Neural progenitor cell (in vitro differentiated cells): Measurements from ENCODE around the gene CCDC88B. TPM values are rescaled to one million over a fixed set of nuclear protein-coding genes. Genes with fewer than 3 reads are reported as not detected.

Source experiments
- DNase-seq: peaks from one replicate; pipeline ENCODE4 v3.0.0-alpha.2; 2016; ENCODE audit warnings: low spot score
- H2AFZ ChIP-seq: fragments of 200-600 bp; sonication (generic); replicated peaks from 2 replicates; pipeline ENCODE4 v1.6.1; 2016; ENCODE audit warnings: antibody characterized with exemption
- H3F3A ChIP-seq: fragments of 200-600 bp; sonication (generic); 2 replicates; pipeline ENCODE4 v1.6.1; 2016; ENCODE audit warnings: antibody characterized with exemption, low read depth
- H3K27ac ChIP-seq: fragments of 200-600 bp; sonication (generic); 2 replicates; pipeline ENCODE4 v1.5.1; 2016; ENCODE audit warnings: mild to moderate bottlenecking
- H3K27me3 ChIP-seq: fragments of 200-600 bp; sonication (generic); 2 replicates; pipeline ENCODE4 v1.6.1; 2016; ENCODE audit warnings: mild to moderate bottlenecking, moderate library complexity
- H3K36me3 ChIP-seq: fragments of 200-600 bp; sonication (generic); 2 replicates; pipeline ENCODE4 v1.5.1; 2016
- H3K4me1 ChIP-seq: fragments of 200-600 bp; sonication (generic); 2 replicates; pipeline ENCODE4 v1.6.1; 2016; ENCODE audit warnings: mixed run types
- H3K4me2 ChIP-seq: fragments of 200-600 bp; sonication (generic); 2 replicates; pipeline ENCODE4 v1.6.1; 2016
- H3K4me3 ChIP-seq: fragments of 200-600 bp; sonication (generic); 2 replicates; pipeline ENCODE4 v1.5.1; 2016
- H3K79me2 ChIP-seq: fragments of 200-600 bp; sonication (generic); 2 replicates; pipeline ENCODE4 v1.6.1; 2016; ENCODE audit warnings: low read depth
- H3K9ac ChIP-seq: fragments of 200-600 bp; sonication (generic); 2 replicates; pipeline ENCODE4 v1.6.1; 2016
- H3K9me3 ChIP-seq: fragments of 200-600 bp; sonication (generic); 2 replicates; pipeline ENCODE4 v1.5.1; 2016; ENCODE audit warnings: low read depth
- H4K20me1 ChIP-seq: fragments of 200-600 bp; sonication (generic); 2 replicates; pipeline ENCODE4 v1.6.1; 2016; ENCODE audit warnings: low read depth
- H3K27ac Mint-ChIP-seq: 3 replicates; pipeline ENCODE4 v1.8.0; 2021; ENCODE audit warnings: mixed read lengths
- H3K27me3 Mint-ChIP-seq: 2 replicates; pipeline ENCODE4 v1.8.0; 2022; ENCODE audit warnings: low read depth, mild to moderate bottlenecking, inconsistent platforms, moderate library complexity, mixed read lengths; ENCODE audit not compliant: insufficient read depth
- H3K36me3 Mint-ChIP-seq: 3 replicates; pipeline ENCODE4 v1.8.0; 2021; ENCODE audit warnings: mixed read lengths
- H3K4me1 Mint-ChIP-seq: 3 replicates; pipeline ENCODE4 v1.8.0; 2021; ENCODE audit warnings: mixed read lengths
- H3K4me3 Mint-ChIP-seq: 3 replicates; pipeline ENCODE4 v1.8.0; 2021; ENCODE audit warnings: mild to moderate bottlenecking, moderate library complexity, mixed read lengths
- H3K9me3 Mint-ChIP-seq: 3 replicates; pipeline ENCODE4 v1.8.0; 2020; ENCODE audit warnings: mixed read lengths
- CTCF ChIP-seq: fragments of 200-600 bp; sonication (generic); IDR thresholded peaks from 2 replicates; pipeline ENCODE4 v1.5.1; 2017; ENCODE audit warnings: antibody characterized with exemption, mild to moderate bottlenecking
- EZH2 ChIP-seq: fragments of 200-600 bp; sonication (generic); IDR thresholded peaks from 2 replicates; pipeline ENCODE4 v1.6.1; 2017; ENCODE audit warnings: antibody characterized with exemption, mild to moderate bottlenecking, moderate library complexity
- EZH2phosphoT487 ChIP-seq: fragments of 200-600 bp; sonication (generic); IDR thresholded peaks from 2 replicates; pipeline ENCODE4 v1.6.1; 2017; ENCODE audit warnings: antibody characterized with exemption
- total RNA-seq: library from RNA; depleted of rRNA; stranded (reverse); fragments of >200 nt; gene quantifications from 2 replicates; pipeline ENCODE4 v1.2.3, GENCODE V29; 2015; ENCODE audit warnings: low replicate concordance

The CCDC88B gene
- total RNA-seq, 1 donor from 2014 or later: 0.62 TPM

DNA sequence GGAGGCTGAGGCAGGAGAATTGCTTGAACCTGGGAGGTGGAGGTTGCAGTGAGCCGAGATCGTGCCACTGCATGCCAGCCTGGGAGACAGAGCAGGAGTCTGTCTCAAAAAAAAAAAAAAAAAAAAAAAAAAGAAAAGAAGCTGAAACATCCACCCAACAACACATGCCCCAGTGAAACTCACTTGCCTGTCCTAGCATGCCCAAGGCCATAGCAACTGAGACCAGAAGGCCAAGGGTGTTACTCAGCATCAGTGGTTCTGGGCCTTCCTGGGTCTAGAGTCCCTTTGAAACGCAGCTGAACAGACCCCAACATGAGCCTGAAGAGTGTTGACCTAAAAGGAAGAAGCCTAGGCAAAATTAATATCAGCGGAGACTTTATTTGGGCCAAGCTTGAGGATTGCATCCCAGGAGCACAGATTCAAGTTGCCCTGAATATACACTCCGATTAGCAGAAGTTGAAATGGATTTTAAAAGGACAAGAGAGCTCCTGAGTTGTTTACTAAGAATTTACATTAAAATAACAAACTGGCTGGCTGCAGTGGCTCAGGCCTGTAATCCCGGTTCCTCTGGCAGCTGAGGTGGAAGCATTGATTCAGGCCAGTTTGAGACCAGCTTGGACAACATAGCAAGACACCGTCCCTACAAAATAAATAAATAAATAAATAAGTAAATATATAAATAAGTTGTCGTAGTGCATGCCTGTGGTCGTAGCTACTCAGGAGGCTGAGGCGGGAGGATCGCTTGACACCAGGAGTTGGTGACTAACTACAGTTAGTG lies 15.1 kb upstream of the CCDC88B start:
- Histone ChIP-seq H2AFZ (no peak overlapping the region), H3F3A (peaks cover 6% of the 10 kb centered on the region), H3K36me3 (no peaks in the 10 kb centered on the region), H3K4me1 (no peaks in the 10 kb centered on the region), H3K9ac (no peak overlapping the region), H3K27me3 (no peaks in the 10 kb centered on the region), H3K4me3 (no peak overlapping the region), H3K9me3 (no peaks in the 10 kb centered on the region), H3K79me2 (no peaks in the 10 kb centered on the region), H4K20me1 (no peaks in the 10 kb centered on the region), H3K27ac (no peak overlapping the region), H3K4me2 (no peak overlapping the region)
- H3K36me3 Mint-ChIP-seq: peaks cover 10% of the 10 kb centered on the region
- DNase-seq: no peak
- no peak overlapping the region for H3K4me3 Mint-ChIP-seq
- H3K27me3 Mint-ChIP-seq: peaks cover 9% of the 10 kb centered on the region
- peaks cover 3% of the 10 kb centered on the region for H3K4me1 Mint-ChIP-seq
- no peak overlapping the region for H3K27ac Mint-ChIP-seq
- H3K9me3 Mint-ChIP-seq: peaks cover 2% of the 10 kb centered on the region
- TF ChIP-seq CTCF (no peak), EZH2phosphoT487 (no peak), EZH2 (no peak)

DNA sequence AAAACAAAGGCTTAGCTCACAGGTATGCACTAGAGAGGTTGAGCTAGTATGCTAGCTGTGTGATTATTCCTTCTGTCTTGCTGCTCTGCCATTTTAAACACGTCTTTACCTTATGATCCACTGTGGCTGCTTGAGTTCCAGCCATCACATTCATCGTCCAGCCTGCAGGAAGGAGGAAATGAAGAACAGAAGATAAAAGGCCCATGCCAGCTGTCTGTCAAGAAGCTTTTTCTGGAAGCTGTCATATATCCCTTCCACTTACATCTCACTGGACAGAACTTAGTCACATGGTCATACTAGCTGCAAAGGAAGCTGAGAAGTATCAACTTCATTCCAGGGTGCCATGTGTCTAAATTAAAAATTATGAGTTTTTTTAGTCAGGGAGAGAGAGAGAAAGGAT lies 12.6 kb upstream of the CCDC88B start:
- Mint-ChIP-seq H3K27ac (no peak overlapping the region), H3K4me1 (no peaks in the 10 kb centered on the region), H3K4me3 (no peak overlapping the region), H3K36me3 (no peaks in the 10 kb centered on the region), H3K27me3 (peaks cover 9% of the 10 kb centered on the region), H3K9me3 (peaks cover 2% of the 10 kb centered on the region)
- Histone ChIP-seq H3K4me1 (no peaks in the 10 kb centered on the region), H3K79me2 (no peaks in the 10 kb centered on the region), H4K20me1 (no peaks in the 10 kb centered on the region), H3F3A (peaks cover 6% of the 10 kb centered on the region), H3K9me3 (no peaks in the 10 kb centered on the region), H3K36me3 (no peaks in the 10 kb centered on the region), H3K9ac (no peak overlapping the region), H3K4me2 (no peak overlapping the region), H3K4me3 (no peak overlapping the region), H2AFZ (no peak overlapping the region), H3K27me3 (no peaks in the 10 kb centered on the region), H3K27ac (no peak overlapping the region)
- TF ChIP-seq EZH2phosphoT487 (no peak), CTCF (no peak), EZH2 (no peak)
- no peak for DNase-seq

- no peaks in the 10 kb centered on the region for H3K36me3 ChIP-seq
- H2AFZ ChIP-seq: no peak overlapping the region
- H3K27ac ChIP-seq: no peak overlapping the region
- Mint-ChIP-seq H3K9me3 (peaks cover 2% of the 10 kb centered on the region), H3K27ac (no peak overlapping the region), H3K4me1 (no peaks in the 10 kb centered on the region), H3K4me3 (no peak overlapping the region), H3K27me3 (peaks cover 9% of the 10 kb centered on the region), H3K36me3 (no peaks in the 10 kb centered on the region)
- peaks cover 6% of the 10 kb centered on the region for H3F3A ChIP-seq
- no peak overlapping the region for H3K4me3 ChIP-seq
- no peaks in the 10 kb centered on the region for H4K20me1 ChIP-seq
- no peak overlapping the region for H3K4me2 ChIP-seq
- no peaks in the 10 kb centered on the region for H3K27me3 ChIP-seq
- no peaks in the 10 kb centered on the region for H3K79me2 ChIP-seq
- no peak for DNase-seq
- no peak for TF ChIP-seq EZH2phosphoT487
- no peak for TF ChIP-seq EZH2
- TF ChIP-seq CTCF: no peak
- no peaks in the 10 kb centered on the region for H3K9me3 ChIP-seq
- H3K4me1 ChIP-seq: no peaks in the 10 kb centered on the region
- H3K9ac ChIP-seq: no peak overlapping the region
These were observed 12.0 kb upstream of the CCDC88B start for GRCh38 chr11:64327993-64328392.
